CD4-positive, alpha-beta T cell treated with Interleukin-17A for 4 hours (primary cell): Measurements from ENCODE around the gene IRX2.

Experiments
- DNase-seq: peaks from one replicate; pipeline ENCODE4 v3.0.0-alpha.2; 2020; ENCODE audit warnings: mixed read lengths

The IRX2 gene

DNA sequence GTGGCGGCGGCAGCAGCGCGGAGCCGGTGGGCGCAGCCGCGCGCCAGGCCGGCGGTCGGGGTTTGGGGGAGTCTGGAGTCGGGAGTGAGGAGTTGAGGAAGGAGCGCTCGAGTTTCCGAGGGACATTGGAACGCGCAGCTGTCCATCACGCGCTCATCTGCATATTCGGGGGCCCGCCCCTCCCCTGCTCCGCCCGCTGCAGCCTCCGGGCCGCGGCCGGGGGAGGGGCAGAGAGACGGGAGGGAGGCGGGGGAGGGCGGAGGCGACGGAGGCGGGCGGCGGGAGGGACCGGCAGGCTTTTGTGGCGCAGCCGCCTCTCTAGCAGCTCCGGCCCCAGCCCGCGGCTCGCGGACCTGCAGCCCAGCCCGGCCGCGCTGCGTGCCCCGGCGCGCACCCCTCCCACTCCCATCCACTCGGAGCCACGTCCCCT, at the start of gene IRX2:
Gene IRX2, minus strand, starts transcription at position 86 of the 430 bp plus-strand sequence. CDS start 264 bp downstream, outside the sequence.
- no peak for DNase-seq

DNA sequence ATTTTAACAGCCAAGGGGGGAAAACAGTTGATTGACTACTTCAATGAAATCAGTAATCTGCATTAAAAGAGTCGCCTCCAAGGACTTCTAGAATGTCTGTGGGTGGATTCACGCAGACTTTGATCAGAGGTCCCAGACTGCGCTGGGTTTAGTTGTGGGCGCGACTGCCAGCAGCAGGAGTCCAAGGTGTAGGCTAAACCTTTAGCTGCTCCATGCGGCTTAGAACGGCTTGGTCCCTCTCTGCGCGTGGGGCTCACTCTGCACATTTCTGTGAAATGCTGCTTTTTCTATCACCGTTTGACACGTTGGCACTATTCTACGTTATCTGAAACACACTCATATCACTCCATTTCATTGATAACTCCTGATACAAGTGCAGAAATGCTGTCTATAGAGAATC, 48.6 kb upstream of the IRX2 start:
- no peak for DNase-seq

DNA sequence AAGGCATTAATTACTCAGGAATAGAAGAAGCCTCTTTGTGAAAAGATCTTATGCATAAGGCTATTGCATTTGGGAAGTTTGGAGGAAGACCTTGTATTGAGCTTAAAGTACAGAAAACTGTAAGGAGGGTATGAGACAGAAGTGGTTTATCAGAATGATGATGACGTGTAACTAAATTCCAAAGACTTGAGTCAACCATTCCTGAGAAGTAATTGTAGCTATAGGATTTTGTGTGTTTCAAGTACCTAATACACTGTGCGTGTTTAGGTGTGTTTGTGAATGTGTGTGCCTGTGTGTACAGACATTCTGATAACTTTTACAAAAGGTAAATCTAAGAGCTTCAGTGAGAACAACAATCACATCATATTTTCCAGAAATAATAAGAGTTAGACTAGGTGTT, 46.5 kb upstream of the IRX2 start:
- no peak for DNase-seq

DNA sequence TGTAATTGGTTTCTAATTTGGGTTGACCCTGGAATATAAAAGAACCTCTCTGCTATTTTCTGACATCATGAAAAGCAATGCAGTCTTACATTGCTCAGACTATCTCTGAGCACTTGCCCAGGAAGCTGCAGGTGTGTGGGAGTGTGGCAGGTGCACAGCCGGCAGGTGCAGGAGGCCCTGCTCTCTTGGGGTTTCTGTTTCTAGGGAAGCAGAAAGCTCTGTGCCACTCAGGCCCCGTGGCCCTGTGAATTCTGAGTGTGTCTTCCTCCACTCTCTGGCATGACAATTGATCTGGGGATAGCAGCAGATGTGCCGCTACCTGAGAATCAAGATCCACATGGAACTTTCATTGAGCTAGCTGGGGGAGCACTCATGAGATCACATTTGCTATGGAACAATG, 45.7 kb upstream of the IRX2 start:
- no peak for DNase-seq

- no peak for DNase-seq
These were observed 31.7 kb upstream of the IRX2 start for GRCh38 chr5:2783223-2783622.

DNA sequence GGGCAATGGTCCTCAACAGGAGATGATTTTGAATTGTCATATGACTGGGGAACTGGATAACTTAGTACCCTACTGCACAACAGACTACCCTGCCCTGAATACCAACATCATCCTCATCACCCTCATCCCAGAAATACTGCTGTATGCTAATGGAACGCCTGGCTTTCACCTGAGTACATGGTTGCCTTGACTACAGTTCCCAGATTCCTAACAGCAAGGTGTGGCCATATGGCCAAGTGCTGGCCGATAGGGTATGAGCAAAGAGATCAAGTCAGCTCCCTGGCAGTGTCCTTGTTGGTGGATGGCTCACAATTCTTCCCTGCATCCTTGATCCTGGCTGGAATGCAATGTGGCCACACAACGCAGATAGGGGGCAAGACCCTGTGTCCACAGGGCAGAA, 31.2 kb upstream of the IRX2 start:
- DNase-seq: no peak

GRCh38 chr5:2780421-2781171, 29.1 kb upstream of the IRX2 start:
- no peak for DNase-seq

DNA sequence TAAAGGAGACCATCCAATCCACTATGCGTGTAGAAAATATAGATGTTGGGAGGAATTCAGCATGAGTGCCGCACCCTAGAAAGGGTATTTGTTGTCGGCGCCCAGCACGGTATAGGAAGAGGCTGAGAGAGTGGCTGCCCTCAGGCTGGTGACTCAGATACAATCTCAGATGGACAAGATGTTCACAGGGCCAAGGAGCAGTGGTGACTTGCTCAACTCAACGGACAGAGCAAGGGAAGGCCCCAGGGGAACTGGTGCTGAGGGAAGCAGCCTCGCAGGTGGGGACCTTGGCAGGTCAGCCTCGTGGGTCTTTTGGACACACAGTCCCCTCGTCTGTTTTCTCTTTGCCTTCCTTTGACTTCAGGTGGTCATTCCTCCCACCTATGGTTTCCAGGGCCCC, 28.0 kb upstream of the IRX2 start:
- DNase-seq: no peak

GRCh38 chr5:2776337-2777302, 25.1 kb upstream of the IRX2 start:
- no peak for DNase-seq

DNA sequence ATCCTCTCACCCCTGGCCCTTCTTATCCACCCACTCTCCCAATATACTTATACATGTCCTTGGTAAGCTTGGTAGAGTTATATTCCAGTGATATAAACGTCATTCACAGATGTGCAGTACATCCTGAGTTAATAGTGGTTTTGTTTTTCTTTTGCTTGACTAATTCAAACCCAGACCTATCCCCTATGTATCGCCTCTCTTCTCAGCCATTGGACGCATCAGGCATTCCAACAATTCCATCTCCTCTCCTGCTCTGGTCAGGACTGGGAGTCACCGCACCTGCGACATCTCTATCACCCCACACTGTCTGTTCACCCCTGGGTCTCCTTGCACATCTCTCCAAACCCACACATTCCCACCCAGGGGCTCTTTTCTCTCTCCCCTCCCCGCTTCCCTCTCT, 21.9 kb upstream of the IRX2 start:
- no peak for DNase-seq

- no peak for DNase-seq
These were observed 15.6 kb upstream of the IRX2 start for GRCh38 chr5:2767089-2767488.

DNA sequence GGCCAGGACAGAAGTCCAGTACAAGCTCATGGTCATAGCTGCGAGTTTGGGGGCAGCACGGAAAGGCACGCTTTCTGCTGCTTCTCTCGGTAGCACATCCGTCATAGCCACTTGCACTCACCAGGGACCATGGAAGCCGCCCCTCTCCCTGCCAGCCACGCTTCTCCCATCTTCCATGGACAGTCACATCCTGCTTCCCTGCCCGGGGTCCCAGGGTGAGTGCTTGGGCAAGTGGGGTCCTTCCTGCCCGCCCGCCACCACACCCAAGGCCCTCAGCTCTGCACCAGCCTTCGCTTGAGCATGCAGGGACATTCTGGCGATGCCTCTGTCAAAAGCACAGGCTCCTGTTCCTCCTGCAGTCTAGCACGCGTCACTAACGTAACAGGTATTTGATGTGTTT, 13.1 kb upstream of the IRX2 start:
- DNase-seq: no peak

DNA sequence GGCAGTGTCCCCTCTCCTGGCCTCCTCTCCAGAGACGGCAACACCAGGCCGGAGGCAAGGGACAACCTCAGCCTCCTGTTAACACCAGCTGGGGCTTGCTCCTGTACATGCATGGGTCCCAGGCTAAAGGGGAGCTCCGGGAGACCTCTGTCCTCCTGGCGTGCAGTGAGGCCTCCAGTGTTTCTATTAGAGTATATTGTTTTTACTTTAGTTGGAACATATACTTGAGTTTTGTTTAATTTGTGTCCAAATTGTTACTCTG, 12.0 kb upstream of the IRX2 start:
- DNase-seq: no peak

- no peak for DNase-seq
These were observed 11.5 kb upstream of the IRX2 start for GRCh38 chr5:2762744-2763532.

GRCh38 chr5:2761921-2762488, 10.5 kb upstream of the IRX2 start:
- no peak for DNase-seq

DNA sequence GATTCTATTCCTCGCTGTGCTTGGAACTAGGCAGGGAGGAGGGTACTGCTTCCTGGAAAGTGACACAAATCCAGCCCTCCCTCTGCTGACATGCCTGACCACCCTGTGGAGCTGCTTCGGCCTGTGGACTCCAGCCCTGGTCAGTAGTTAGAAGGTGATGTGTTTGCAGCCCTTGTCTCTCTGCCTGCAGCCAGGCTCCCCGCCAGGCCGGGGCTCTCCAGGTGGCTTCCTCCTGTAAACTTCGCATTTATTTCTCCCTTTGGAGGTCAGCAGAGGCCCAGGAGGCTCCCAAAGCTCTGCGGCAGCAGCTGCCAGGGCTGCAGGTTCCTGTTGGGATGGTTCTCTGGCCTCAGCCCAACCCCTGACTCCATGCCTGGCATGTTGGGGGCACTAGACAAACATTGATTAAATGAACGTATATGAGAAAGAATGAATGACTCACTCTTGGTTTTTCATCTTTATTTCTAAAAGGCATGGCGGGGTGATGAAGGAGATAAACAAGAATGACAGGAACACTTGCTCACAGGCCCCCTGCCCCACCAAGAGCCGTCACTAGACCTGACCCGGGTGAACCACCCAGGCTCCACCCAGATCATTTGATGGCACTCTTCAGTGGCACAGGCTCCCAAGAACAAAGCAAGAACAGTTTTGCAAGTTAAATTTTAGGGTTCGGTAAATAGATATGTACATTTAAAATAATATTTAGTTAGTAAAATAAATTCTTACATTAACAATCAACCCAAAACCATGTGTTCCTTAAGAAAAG, 8.4 kb upstream of the IRX2 start:
- DNase-seq: no peak

GRCh38 chr5:2759091-2759490, 7.6 kb upstream of the IRX2 start:
- DNase-seq: no peak

DNA sequence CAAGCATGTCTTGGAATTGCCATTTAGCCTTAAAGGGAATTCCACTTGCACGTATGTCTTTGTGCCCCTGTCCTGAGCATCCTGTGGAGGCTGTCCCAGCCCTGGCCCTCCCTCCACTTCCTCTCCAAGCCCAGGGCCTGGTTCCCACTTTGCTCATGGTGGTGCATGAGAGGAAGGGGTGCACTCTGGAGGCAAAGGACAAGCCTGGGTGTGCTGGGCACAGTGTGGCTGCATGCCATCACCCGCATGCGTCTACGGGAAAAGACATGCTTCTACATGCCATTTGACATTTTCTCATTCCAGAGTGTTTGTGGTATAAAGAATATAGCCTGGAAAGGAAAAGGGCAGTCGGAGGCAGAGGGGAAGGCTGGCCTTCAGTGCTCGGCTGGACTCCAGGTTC, 7.2 kb upstream of the IRX2 start:
- DNase-seq: no peak

GRCh38 chr5:2757563-2758351, 6.3 kb upstream of the IRX2 start:
- no peak for DNase-seq

DNA sequence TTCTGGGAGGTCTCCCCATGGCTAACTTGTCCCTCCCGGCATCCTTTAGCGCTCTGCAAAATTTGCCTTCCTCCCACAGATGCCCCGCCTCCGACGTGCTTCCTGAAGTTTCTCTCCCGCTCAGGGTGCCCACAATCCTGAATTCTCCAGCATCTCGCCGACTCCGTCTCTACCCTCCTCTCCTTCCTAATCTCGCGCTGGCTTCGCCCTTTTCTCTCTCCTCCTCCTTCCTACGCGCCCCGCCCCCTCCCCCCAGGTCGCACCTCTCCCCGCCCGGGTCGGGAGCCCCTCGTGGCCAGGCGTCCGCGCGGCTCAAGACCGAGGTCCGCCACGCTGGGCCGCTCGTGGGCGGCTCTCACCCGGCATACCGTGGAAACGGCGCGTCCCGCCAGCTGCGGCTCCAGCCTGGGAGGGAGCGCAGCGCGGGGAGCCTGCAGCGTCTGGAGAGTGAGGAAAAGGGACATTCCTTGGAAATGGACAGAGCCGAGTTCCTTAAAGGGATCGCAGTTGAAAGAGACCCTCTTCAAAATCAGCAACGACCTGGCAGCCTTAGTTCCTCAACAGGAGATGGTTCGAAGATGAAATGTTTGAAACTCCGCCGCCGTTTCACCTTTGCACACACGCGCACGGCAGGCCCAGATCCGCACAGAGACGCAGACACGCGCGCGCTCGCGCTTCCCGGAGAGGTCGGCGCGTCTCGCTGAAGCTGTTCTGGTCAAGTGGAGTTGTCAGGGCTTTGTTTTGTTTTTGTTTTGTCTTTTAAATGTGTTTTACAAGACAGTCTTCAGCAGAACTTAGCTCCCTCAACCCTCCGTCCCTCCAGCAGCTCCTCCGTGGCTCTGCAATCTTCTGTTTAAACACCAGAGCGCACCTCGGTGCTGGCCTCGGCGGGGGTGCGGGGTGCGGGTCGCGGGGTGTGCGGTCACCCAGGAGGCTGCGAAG, 5.0 kb upstream of the IRX2 start:
- DNase-seq: no peak
